Gastroesophageal sphincter (tissue), 4 donors: Measurements from ENCODE around the gene HDAC10. TPM values are rescaled to one million over a fixed set of nuclear protein-coding genes. Genes with fewer than 3 reads are reported as not detected.

Experiments used
- ATAC-seq: fragments of 150-250 bp; one replicate; pipeline ENCODE4 v1.9.1; 2016; ENCODE audit warnings: mild to moderate bottlenecking, moderate library complexity
- H3K27ac ChIP-seq, 4 donors: fragments of 200-600 bp; sonication (generic) in 3 of 4; 1 replicate in 3 of 4; 2 replicates in 1 of 4; pipeline ENCODE4 v1.5.1; 2016 to 2019
- H3K27me3 ChIP-seq: fragments of 200-600 bp; sonication (generic); one replicate; pipeline ENCODE4 v1.5.1; 2019
- H3K36me3 ChIP-seq, 2 donors: fragments of 200-600 bp; sonication (generic); one replicate each; pipeline ENCODE4 v1.5.1; 2019; ENCODE audit warnings: control low read depth in 1 of 2
- H3K4me1 ChIP-seq, 3 donors: fragments of 200-600 bp; sonication (generic); 1 replicate in 2 of 3; 2 replicates in 1 of 3; pipeline ENCODE4 v1.5.1; 2016 to 2019; ENCODE audit warnings: control low read depth in 2 of 3
- H3K4me3 ChIP-seq, 2 donors: fragments of 200-600 bp; sonication (generic); one replicate each; pipeline ENCODE4 v1.5.1; 2019; ENCODE audit warnings: mild to moderate bottlenecking in 1 of 2, moderate library complexity in 1 of 2
- H3K9me3 ChIP-seq, 3 donors: fragments of 200-600 bp; sonication (generic); one replicate each; pipeline ENCODE4 v1.5.1; 2017 to 2019; ENCODE audit warnings: control low read depth in 2 of 3
- EP300 ChIP-seq: sonication (generic); formaldehyde crosslinking; IDR thresholded peaks from one replicate; pipeline ENCODE4 v1.6.1; 2017; ENCODE audit warnings: antibody characterized with exemption, mild to moderate bottlenecking
- POLR2A ChIP-seq, 2 donors: fragments of 450-650 bp; IDR thresholded peaks; one replicate each; pipeline ENCODE4 v1.6.1; 2017; ENCODE audit warnings: antibody characterized with exemption in 2 of 2, mild to moderate bottlenecking in 2 of 2, moderate library complexity in 1 of 2
- POLR2AphosphoS5 ChIP-seq: sonication (generic); formaldehyde crosslinking; IDR thresholded peaks from one replicate; pipeline ENCODE4 v1.6.1; 2017; ENCODE audit warnings: antibody characterized with exemption
- WGBS, 2 donors: methylation state at CpG; one replicate each; pipeline ENCODE4 v1.1.5; 2018; ENCODE audit warnings: low coverage in 1 of 2; 5-methylcytosine and 5-hydroxymethylcytosine counted together
- total RNA-seq, 4 donors: library from RNA; depleted of rRNA; stranded (reverse); fragments of >200 nt; gene quantifications; one replicate each; pipeline ENCODE4 v1.1.0, GENCODE V29; 2016
- TF ChIP-seq, protein P1 (sequence below), 4 experiments: fragments of 200-600 bp in 2 of 4; fragments of 450-650 bp in 2 of 4; sonication (generic) in 1 of 4; IDR thresholded peaks; one replicate each; pipeline ENCODE4 v1.5.1; 2017 to 2019; ENCODE audit warnings: antibody characterized with exemption in 4 of 4, mild to moderate bottlenecking in 2 of 4, moderate library complexity in 2 of 4

The HDAC10 gene
- total RNA-seq, 4 donors from 2014 or later: 9.4 to 24.7 (median 12.5) TPM

GRCh38 chr22:50226875-50227165, 24.2 kb downstream of the HDAC10 start:
- Histone ChIP-seq H3K9me3 (no peaks in the 10 kb centered on the region), H3K4me3 (no peak overlapping the region), H3K27ac (no peak overlapping the region), H3K27me3 (no peaks in the 10 kb centered on the region), H3K36me3 (peaks cover 0 to 97% of the 10 kb centered on the region in 2 donors), H3K4me1 (no peaks in the 10 kb centered on the region)
- TF ChIP-seq, protein P1, sequence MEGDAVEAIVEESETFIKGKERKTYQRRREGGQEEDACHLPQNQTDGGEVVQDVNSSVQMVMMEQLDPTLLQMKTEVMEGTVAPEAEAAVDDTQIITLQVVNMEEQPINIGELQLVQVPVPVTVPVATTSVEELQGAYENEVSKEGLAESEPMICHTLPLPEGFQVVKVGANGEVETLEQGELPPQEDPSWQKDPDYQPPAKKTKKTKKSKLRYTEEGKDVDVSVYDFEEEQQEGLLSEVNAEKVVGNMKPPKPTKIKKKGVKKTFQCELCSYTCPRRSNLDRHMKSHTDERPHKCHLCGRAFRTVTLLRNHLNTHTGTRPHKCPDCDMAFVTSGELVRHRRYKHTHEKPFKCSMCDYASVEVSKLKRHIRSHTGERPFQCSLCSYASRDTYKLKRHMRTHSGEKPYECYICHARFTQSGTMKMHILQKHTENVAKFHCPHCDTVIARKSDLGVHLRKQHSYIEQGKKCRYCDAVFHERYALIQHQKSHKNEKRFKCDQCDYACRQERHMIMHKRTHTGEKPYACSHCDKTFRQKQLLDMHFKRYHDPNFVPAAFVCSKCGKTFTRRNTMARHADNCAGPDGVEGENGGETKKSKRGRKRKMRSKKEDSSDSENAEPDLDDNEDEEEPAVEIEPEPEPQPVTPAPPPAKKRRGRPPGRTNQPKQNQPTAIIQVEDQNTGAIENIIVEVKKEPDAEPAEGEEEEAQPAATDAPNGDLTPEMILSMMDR (IDR thresholded peaks at IDR 0.05): no peak
- TF ChIP-seq POLR2A (IDR thresholded peaks at IDR 0.05): no peak
- TF ChIP-seq EP300: no peak
- no peak for TF ChIP-seq POLR2AphosphoS5
- no peak for ATAC-seq
- WGBS, 2 donors: 86% methylated on average over 3 of the region's 18 CpGs; no CpG with 5 or more reads in 1 of the 2 donors

GRCh38 chr22:50226063-50226874, 24.8 kb downstream of the HDAC10 start:
- 80% methylated on average over 9 of the region's 31 CpGs; no CpG with 5 or more reads in 1 of the 2 donors for WGBS, 2 donors
- H3K36me3 ChIP-seq: peaks cover 0 to 98% of the 10 kb centered on the region in 2 donors
- H3K27me3 ChIP-seq: no peaks in the 10 kb centered on the region
- no peak for TF ChIP-seq POLR2AphosphoS5
- no peak for TF ChIP-seq EP300
- TF ChIP-seq POLR2A (IDR thresholded peaks at IDR 0.05): no peak
- TF ChIP-seq, protein P1 (IDR thresholded peaks at IDR 0.05): no peak
- H3K27ac ChIP-seq: no peak overlapping the region
- no peaks in the 10 kb centered on the region for H3K9me3 ChIP-seq
- no peaks in the 10 kb centered on the region for H3K4me1 ChIP-seq
- H3K4me3 ChIP-seq: no peak overlapping the region
- ATAC-seq: no peak

- Histone ChIP-seq H3K4me1 (no peaks in the 10 kb centered on the region), H3K4me3 (no peak overlapping the region), H3K9me3 (no peaks in the 10 kb centered on the region), H3K36me3 (peaks cover 0 to 100% of the 10 kb centered on the region in 2 donors), H3K27ac (no peak overlapping the region), H3K27me3 (no peaks in the 10 kb centered on the region)
- no peak for ATAC-seq
- TF ChIP-seq POLR2A (IDR thresholded peaks at IDR 0.05) (no peak), EP300 (no peak), POLR2AphosphoS5 (no peak)
- TF ChIP-seq, protein P1 (IDR thresholded peaks at IDR 0.05): no peak
- WGBS, 2 donors: 40% methylated on average over 1 of the region's 24 CpGs; no CpG with 5 or more reads in 1 of the 2 donors
Measured at GRCh38 chr22:50225200-50225969, 25.7 kb downstream of the HDAC10 start.

DNA sequence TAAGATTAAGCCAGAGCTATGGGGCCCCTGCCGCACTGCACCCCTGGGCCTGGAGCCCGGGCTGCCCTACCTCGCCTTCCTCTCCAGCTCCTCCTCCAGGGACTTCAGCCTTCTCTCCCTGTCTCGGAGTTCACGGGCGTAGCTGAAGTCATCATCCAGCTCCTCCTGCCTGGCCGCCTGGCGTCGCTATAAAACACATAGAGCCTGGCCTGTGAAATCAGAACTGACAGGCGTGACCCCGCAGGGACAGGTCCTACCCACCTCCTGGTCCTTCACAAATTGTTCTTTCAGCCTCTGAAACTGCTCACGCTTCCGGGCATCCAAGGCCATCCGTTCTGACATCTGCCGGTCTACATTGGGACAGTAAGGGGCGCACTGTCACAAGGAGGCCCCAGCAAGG, 27.0 kb downstream of the HDAC10 start:
- Histone ChIP-seq H3K27me3 (no peaks in the 10 kb centered on the region), H3K36me3 (peaks cover 0 to 97% of the 10 kb centered on the region in 2 donors), H3K9me3 (no peaks in the 10 kb centered on the region), H3K4me1 (peaks cover 0 to 12% (median 0%) of the 10 kb centered on the region in 3 donors), H3K27ac (no peak overlapping the region), H3K4me3 (no peak overlapping the region)
- ATAC-seq: no peak
- TF ChIP-seq, protein P1 (IDR thresholded peaks at IDR 0.05): no peak
- TF ChIP-seq EP300 (no peak), POLR2AphosphoS5 (no peak), POLR2A (IDR thresholded peaks at IDR 0.05) (no peak)
- WGBS, 2 donors: 87 to 88% methylated on average over 3 to 5 of the region's 16 CpGs
